Upper lobe of left lung (tissue), 4 donors: ENCODE data around the gene PRKG1.

Experiments
- CTCF ChIP-seq, 6 experiments: fragments of 450-650 bp in 4 of 6; fragments of 200-600 bp in 2 of 6; sonication (generic) in 2 of 6; IDR thresholded peaks; one replicate each; pipeline ENCODE4 v1.5.1; 2016 to 2019; ENCODE audit warnings: antibody characterized with exemption in 6 of 6
- EP300 ChIP-seq, 4 donors: sonication (generic); formaldehyde crosslinking; IDR thresholded peaks; one replicate each; pipeline ENCODE4 v1.5.1; 2017; ENCODE audit warnings: antibody characterized with exemption in 4 of 4, control low read depth in 2 of 4
- POLR2A ChIP-seq, 4 donors: fragments of 450-650 bp; IDR thresholded peaks; one replicate each; pipeline ENCODE4 v1.5.1; 2016 to 2017; ENCODE audit warnings: antibody characterized with exemption in 4 of 4, mild to moderate bottlenecking in 2 of 4
- POLR2AphosphoS5 ChIP-seq, 2 donors: sonication (generic); formaldehyde crosslinking; IDR thresholded peaks; one replicate each; pipeline ENCODE4 v1.5.1; 2017; ENCODE audit warnings: antibody characterized with exemption in 2 of 2

GRCh38 chr10:51763746-51764145 is 689.5 kb downstream of the PRKG1 start:
- TF ChIP-seq POLR2A (IDR thresholded peaks at IDR 0.05) (no peak), POLR2AphosphoS5 (IDR thresholded peaks at IDR 0.05) (no peak), CTCF (IDR thresholded peaks at IDR 0.05) (no peak), EP300 (IDR thresholded peaks at IDR 0.05) (no peak)
